Measurements from ENCODE around the gene THBS1.

THBS1 gene

DNA sequence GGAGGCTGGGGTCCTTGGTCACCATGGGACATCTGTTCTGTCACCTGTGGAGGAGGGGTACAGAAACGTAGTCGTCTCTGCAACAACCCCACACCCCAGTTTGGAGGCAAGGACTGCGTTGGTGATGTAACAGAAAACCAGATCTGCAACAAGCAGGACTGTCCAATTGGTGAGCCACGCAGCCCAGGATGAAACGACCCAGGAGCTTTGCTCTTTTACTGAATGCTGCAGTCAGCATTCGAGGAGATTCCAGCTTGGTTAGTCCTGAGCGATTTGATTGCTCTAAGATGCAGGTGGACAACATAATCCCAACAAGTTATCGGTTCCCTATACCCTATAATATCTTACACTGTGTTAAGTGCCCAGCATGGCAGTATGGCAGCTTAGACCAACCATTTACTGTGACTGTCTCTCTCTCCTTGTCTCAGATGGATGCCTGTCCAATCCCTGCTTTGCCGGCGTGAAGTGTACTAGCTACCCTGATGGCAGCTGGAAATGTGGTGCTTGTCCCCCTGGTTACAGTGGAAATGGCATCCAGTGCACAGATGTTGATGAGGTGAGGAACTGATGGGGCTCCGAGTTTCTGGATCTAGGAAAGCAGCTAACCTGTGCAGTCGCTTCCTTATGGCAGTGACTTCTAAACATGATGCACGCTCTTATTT is 7.8 kb downstream of the THBS1 start:
- FAIRE-seq (no peak), DNase-seq (ENCODE audit: low spot score) (no peak)

GRCh38 chr15:39589193-39589814 is 8.4 kb downstream of the THBS1 start:
- FAIRE-seq = no peak
- DNase-seq (ENCODE audit: low spot score) = no peak

DNA sequence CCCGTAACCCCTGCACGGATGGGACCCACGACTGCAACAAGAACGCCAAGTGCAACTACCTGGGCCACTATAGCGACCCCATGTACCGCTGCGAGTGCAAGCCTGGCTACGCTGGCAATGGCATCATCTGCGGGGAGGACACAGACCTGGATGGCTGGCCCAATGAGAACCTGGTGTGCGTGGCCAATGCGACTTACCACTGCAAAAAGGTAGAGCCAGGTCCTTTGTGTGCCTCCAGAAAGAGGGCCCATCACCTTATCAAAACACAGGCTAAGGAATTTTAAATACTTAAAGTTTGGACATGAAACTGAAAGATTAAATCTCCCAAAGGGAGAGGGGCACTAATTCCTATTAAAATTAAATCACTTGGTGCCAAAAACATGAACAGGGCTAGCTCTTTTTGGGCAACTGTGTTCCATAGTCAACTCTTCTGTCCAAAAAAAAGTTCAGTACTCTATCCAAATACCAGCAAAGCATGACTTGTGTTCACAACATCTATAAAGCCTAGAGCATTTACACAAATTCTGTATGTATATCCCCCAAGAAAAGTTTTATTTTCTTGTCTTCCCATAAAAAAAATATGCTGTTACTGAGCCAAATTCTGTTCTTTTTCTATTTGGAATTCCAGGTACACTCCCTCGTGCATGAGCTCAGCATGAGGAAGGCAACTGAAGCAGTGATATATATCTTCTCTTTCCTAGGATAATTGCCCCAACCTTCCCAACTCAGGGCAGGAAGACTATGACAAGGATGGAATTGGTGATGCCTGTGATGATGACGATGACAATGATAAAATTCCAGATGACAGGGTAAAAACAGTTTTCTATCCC is 9.2 kb downstream of the THBS1 start:
- no peak for FAIRE-seq

DNA sequence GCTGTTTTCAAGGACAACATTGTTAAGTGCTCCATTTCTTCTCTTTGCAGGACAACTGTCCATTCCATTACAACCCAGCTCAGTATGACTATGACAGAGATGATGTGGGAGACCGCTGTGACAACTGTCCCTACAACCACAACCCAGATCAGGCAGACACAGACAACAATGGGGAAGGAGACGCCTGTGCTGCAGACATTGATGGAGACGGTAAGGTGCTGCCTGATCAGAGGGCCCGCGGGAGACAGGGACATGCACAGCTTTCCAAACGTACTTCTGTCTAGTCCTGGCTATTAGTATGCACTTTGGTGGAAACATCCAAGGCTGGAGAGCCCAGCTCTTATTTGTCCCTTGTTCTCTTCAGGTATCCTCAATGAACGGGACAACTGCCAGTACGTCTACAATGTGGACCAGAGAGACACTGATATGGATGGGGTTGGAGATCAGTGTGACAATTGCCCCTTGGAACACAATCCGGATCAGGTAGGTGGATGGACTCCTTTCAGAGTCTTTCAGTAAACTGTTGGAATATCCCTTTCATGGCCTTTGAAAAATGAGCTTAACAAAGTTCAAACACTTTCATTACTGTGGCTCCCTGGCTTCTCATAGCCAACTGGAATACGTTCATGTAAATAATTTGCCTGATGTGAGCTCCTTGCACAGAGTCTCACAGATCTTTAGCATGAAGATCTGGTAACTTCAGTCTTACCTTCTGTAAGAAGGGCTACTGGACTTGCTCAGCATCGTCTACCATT is 10.4 kb downstream of the THBS1 start:
- FAIRE-seq = no peak

More for the DNA sequence above, 9.2 kb downstream of the THBS1 start:
- peak; percentile 3 for DNase-seq (ENCODE audit: low spot score)

DNA sequence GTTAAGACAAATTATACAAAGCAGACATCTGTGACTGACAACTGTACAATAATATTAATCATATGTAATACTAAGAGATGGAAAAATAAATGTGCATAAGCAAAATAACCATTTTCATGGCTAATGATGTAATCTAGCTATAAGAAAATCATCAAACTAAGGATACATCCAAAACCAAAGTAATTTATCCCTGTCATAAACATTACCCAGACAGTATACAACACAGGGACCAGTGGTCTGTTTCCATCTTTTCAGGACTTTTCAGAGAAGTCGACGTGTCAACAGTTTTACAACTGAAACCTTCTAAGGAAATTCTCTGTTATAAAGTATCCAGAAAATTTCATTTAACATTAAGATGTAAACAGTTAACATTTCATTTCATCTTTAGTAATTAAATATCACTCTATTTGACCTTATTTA is 11.0 kb downstream of the THBS1 start:
- FAIRE-seq (no peak), DNase-seq (ENCODE audit: low spot score) (peak; percentile 3)

More for the DNA sequence above, 10.4 kb downstream of the THBS1 start:
- DNase-seq (ENCODE audit: low spot score) = no peak

GRCh38 chr15:39592500-39592899 is 11.6 kb downstream of the THBS1 start:
- DNase-seq (ENCODE audit: low spot score) (peak; percentile 45), FAIRE-seq (no peak)

DNA sequence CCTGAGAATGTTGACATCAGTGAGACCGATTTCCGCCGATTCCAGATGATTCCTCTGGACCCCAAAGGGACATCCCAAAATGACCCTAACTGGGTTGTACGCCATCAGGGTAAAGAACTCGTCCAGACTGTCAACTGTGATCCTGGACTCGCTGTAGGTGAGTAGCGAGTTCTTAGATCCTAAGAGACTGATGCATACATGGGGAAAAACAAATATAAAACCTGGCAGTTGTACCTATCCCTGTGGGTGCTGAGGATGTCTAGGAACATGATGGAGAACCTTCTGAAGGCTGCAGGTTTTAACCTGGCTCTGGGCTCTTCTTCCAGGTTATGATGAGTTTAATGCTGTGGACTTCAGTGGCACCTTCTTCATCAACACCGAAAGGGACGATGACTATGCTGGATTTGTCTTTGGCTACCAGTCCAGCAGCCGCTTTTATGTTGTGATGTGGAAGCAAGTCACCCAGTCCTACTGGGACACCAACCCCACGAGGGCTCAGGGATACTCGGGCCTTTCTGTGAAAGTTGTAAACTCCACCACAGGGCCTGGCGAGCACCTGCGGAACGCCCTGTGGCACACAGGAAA is 12.3 kb downstream of the THBS1 start:
- DNase-seq (ENCODE audit: low spot score) (peak; percentile 3), FAIRE-seq (no peak)

DNA sequence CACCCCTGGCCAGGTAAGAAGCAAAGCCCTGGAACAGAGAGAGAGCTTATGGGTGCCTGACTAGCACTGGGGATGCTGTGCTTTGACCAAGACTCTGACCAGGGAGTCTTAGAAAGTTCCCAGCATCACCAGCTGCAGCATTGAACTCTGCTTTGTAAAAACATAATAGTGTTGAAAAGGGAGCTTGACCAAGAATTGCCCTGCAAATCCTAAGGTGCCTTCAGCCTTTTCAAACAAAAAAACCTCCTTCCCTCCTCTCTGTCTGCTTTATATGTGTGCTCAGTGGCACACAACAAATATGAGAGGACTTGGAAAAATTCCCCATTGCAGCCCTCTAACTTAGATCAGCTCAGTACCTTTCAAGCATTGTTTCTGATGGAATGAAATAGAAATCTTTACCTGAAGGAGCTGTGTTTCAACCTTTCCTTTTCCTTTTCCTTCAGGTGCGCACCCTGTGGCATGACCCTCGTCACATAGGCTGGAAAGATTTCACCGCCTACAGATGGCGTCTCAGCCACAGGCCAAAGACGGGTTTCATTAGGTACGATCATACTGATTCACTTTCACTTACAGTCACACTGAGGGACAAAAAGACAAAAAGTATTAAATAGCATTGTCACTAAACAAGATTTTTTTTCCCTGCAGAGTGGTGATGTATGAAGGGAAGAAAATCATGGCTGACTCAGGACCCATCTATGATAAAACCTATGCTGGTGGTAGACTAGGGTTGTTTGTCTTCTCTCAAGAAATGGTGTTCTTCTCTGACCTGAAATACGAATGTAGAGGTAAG is 13.0 kb downstream of the THBS1 start:
- peak; percentile 3 for DNase-seq (ENCODE audit: low spot score)
- no peak for FAIRE-seq

DNA sequence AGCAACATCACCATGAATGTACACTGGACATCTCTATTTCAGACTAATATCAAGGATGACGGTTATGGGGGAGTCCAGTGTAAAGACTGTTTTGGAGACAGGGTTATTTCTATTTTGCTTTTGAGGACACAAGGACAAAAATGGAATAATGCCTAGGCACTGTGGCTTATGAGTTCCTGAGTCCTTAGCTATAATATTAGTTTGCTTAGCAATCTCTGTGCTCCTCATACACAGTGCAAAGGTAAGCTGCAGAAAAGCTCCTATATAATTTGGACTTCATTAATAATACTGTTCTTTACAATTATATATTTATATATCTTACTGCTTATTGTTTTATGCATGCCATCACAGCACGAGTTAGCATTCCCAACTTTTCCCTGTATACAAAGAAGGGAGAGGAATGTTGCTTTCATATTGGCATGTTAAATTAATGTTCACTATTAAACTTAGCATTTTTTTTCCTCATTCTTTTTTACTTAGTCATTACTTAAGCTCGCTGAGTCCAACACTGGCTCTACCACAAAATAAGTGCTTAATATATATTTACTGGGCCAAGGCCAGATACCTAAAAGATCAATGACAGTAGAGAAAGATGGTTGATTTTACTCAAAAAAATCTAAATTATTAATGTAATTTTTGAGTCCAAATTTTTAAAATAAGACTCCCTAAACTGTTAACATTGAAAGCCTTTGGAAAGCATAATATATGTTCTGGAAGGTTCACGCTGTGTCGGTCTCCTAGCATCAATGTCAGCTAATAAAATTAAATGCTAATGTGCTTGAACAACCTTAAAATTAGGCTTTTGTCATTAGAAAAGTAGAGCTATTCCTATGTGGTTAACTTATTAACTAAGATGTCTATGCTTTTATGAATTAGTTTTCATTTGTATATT is 13.8 kb downstream of the THBS1 start:
- FAIRE-seq (peak; percentile 10), DNase-seq (ENCODE audit: low spot score) (peak; percentile 24)

DNA sequence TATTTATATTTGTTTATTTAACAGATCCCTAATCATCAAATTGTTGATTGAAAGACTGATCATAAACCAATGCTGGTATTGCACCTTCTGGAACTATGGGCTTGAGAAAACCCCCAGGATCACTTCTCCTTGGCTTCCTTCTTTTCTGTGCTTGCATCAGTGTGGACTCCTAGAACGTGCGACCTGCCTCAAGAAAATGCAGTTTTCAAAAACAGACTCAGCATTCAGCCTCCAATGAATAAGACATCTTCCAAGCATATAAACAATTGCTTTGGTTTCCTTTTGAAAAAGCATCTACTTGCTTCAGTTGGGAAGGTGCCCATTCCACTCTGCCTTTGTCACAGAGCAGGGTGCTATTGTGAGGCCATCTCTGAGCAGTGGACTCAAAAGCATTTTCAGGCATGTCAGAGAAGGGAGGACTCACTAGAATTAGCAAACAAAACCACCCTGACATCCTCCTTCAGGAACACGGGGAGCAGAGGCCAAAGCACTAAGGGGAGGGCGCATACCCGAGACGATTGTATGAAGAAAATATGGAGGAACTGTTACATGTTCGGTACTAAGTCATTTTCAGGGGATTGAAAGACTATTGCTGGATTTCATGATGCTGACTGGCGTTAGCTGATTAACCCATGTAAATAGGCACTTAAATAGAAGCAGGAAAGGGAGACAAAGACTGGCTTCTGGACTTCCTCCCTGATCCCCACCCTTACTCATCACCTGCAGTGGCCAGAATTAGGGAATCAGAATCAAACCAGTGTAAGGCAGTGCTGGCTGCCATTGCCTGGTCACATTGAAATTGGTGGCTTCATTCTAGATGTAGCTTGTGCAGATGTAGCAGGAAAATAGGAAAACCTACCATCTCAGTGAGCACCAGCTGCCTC is 14.7 kb downstream of the THBS1 start:
- DNase-seq (ENCODE audit: low spot score) (peak; percentile 3), FAIRE-seq (no peak)

DNA sequence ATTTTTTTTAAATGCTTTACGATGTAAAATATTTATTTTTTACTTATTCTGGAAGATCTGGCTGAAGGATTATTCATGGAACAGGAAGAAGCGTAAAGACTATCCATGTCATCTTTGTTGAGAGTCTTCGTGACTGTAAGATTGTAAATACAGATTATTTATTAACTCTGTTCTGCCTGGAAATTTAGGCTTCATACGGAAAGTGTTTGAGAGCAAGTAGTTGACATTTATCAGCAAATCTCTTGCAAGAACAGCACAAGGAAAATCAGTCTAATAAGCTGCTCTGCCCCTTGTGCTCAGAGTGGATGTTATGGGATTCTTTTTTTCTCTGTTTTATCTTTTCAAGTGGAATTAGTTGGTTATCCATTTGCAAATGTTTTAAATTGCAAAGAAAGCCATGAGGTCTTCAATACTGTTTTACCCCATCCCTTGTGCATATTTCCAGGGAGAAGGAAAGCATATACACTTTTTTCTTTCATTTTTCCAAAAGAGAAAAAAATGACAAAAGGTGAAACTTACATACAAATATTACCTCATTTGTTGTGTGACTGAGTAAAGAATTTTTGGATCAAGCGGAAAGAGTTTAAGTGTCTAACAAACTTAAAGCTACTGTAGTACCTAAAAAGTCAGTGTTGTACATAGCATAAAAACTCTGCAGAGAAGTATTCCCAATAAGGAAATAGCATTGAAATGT is 15.6 kb downstream of the THBS1 start:
- FAIRE-seq (peak; percentile 21), DNase-seq (ENCODE audit: low spot score) (peak; percentile 9)

GRCh38 chr15:39597336-39597735 is 16.5 kb downstream of the THBS1 start:
- no peak for DNase-seq (ENCODE audit: low spot score)
- FAIRE-seq = no peak

DNA sequence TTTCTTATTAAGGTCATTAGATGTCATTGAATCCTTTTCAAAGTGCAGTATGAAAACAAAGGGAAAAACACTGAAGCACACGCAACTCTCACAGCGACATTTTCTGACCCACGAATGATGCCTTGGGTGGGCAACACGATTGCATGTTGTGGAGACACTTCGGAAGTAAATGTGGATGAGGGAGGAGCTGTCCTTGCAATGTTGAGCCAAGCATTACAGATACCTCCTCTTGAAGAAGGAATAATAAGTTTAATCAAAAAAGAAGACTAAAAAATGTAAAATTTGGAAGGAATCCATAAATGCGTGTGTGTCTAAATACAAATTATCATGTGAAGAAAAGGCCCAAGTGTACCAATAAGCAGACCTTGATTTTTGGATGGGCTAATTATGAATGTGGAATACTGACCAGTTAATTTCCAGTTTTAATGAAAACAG is 16.9 kb downstream of the THBS1 start:
- FAIRE-seq (no peak), DNase-seq (ENCODE audit: low spot score) (no peak)

- DNase-seq (ENCODE audit: low spot score) (no peak), FAIRE-seq (no peak)
Observed at GRCh38 chr15:39598186-39598850, 17.4 kb downstream of the THBS1 start.

DNA sequence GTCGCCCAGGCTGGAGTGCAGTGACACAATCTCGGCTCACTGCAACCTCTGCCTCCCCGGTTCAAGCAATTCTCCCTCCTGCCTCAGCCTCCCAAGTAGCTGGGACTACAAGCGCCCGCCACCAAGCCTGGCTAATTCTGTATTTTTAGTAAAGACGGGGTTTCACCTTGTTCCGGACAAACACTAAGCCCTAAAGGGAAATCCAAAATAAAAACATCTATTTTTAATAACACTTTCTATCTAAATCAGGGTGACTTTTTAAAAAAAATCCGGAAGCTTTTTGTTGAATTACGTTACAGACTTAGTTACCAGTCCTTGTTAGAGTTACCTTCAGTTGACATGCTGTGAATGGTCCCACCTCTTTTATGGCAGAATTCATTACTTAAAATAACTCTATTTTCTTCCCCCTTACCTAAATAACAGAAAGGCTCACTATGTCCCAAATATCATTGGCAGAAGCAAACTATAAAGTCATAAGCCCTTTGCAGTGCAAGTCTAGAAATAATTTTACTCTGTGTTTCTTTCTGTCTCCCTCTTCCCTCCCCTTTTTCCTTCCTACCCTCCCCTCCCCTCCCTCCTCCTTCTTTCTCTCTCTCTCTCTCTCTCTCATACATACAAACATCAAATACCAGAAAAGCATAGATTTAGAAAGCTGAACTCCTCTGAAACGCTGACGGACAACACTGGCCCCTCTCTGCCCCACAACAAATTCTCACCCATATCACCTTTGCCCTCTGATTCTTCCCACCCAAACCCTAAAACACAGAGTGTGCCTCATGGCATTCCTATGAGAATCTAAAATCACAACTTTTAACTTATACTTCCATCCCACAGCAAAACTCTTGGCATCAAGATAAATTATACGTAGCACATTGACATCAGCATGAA is 18.3 kb downstream of the THBS1 start:
- FAIRE-seq (no peak), DNase-seq (ENCODE audit: low spot score) (no peak)

- FAIRE-seq = no peak
- no peak for DNase-seq (ENCODE audit: low spot score)
Observed at GRCh38 chr15:39599871-39600270, 19.0 kb downstream of the THBS1 start.
